NCI-H226 (cell line): ENCODE measurements around the gene GPR75.
A peak's percentile ranks its signal among the peaks of the same experiment; 100 is the strongest.

Experiments used
- DNase-seq: peaks from one replicate; pipeline ENCODE4 v3.0.0-alpha.2; 2015

Gene GPR75

DNA sequence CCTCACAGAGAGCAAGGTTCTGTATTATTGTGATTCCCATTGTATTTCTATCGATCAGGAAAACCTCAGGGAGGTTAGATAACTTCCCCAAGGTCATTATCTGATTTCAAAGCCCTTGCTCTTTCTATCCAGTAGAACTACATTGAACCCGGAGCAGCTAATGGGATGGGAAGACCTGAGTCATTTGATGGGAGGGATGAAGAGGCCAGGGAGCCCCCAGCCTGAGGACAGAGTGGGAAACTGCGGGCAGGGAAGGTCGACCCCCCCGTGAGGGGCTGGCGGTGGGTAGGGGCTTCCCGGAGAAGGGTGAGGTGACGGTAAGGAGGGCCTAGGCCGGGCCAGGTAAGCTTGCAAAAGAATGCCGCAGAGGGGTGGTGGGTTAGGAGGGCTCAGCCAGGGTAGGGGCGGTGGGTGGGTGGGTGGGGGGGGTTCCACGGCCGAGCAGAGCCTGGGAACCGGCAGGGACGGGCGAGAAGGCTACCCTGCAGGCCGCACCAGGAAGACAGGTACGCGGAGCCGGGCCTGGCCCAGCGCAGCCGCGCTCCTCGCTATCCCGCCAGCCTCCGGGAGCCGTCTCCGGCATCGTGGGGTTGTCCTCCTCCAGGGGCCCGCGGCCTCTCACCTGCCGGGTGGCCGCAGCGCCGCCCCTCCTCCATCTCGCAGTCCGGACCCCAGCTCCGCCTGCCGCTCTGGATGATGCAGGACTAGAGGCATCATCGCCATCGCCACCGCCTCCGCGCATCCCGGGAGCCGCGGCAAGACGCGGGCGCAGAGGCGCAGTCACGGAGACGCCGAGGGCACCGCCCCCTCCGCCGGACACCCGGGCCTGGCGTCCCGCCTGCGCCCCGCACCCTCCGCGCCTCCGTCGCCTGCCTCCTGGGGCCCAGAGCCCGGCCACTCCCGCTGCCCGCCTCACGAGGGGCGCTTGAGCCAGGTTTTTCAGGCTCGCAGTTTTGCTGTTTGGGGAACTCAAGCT lies at the start of gene GPR75:
GPR75 (minus strand) TSS at position 762 of the 976 bp plus-strand sequence. CDS start 5,211 bp downstream, outside the sequence.
- DNase-seq = peak; percentile 24

GRCh38 chr2:53907582-53907981 lies 47.8 kb upstream of the GPR75 start:
- DNase-seq = no peak

DNA sequence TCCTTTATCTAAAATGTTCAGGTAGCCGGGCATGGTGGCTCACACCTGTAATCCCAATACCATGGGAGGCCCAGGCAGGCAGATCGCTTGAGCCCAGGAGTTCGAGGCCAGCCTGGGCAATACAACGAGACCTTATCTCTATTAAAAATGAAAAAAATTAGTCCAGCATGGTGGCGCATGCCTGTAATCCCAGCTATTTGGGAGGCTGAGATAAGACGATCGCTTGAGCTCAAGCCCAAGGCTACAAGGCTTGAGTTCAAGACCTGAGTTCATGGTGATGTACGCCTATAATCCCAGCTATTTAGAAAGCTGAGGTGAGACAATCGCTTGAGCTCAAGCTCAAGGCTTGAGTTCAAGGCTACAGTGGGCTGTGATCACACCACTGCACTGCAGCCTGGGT lies 45.6 kb upstream of the GPR75 start:
- no peak for DNase-seq

- DNase-seq = no peak
Observed at GRCh38 chr2:53903011-53903410, 43.2 kb upstream of the GPR75 start.

GRCh38 chr2:53901192-53901591 lies 41.4 kb upstream of the GPR75 start:
- DNase-seq = no peak

DNA sequence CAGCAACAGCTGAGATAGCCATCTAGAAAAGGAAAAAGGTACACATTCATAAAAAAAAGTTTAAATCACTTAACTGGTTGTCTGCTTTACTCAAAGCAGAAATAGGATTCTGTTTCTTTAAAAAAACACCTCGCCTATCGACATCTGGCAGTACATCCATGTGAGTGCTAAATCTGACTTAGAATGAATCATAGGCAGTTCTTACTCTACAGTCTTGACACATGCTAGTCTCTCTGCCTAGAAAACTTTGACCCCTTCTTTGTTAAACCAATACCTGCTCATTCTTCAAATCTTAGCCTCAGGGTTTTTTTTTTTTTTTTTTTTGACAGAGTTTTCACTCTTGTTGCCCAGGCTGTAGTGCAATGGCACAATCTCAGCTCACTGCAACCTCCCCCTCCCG lies 37.1 kb upstream of the GPR75 start:
- peak; percentile 6 for DNase-seq

- no peak for DNase-seq
Observed at GRCh38 chr2:53886406-53887280, 26.9 kb upstream of the GPR75 start.

DNA sequence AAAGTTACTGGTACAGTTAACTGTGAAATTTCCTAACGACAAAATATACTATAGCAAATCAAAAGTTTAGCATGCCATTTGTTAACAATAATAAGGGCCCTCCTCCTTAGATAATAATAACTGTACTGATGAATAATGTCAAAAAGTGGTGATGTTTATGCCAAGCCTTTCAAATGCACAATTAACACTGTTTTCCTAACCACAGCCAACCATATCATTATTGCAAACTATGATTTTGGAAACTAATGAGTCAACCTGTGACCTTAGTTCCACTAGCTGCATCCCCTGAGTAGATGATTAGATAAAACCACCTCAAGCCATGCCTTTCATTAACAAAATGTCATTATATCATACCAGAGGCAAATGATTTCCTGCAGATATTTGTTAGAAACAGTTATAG lies 25.1 kb upstream of the GPR75 start:
- DNase-seq = no peak

- DNase-seq = no peak
Observed at GRCh38 chr2:53881986-53882385, 22.2 kb upstream of the GPR75 start.

DNA sequence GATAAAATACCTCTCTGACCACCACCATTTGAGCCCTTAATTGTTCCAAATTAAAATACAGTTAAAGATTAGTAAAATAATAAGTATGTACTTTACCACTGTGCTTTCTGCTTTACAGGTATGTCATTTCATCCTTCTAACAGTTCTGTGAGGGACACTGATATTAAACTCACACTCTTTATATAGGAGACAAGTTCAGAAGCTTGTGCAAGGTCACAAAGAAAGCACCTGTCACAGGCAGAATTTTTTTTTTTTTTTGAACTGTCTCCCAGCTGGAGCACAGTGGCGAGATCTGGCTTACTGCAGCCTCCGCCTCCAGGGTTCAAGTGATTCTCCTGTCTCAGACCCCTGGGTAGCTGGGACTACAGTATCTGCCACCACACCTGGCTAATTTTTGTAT lies 21.6 kb upstream of the GPR75 start:
- DNase-seq = no peak

DNA sequence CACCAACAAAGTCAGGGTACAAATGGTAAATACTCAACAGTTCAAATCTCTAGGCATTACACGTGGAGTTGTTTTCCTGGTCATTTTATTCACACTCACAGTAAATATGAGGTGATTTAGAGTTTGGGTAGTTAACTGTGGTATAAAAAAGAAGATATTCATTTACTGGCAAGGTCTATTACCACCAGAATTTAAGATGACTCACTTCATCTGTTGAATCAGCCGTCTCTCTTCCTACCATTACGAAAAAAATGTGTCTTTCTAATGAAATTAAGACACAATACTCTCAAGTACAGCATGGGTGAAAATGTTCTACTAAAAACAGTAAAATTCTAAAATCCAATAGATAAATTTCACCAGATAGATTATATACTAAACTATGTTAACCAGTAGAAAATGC lies 21.0 kb upstream of the GPR75 start:
- DNase-seq = no peak

- DNase-seq = no peak
Observed at GRCh38 chr2:53877556-53877955, 17.8 kb upstream of the GPR75 start.

- no peak for DNase-seq
Observed at GRCh38 chr2:53877112-53877511, 17.3 kb upstream of the GPR75 start.

DNA sequence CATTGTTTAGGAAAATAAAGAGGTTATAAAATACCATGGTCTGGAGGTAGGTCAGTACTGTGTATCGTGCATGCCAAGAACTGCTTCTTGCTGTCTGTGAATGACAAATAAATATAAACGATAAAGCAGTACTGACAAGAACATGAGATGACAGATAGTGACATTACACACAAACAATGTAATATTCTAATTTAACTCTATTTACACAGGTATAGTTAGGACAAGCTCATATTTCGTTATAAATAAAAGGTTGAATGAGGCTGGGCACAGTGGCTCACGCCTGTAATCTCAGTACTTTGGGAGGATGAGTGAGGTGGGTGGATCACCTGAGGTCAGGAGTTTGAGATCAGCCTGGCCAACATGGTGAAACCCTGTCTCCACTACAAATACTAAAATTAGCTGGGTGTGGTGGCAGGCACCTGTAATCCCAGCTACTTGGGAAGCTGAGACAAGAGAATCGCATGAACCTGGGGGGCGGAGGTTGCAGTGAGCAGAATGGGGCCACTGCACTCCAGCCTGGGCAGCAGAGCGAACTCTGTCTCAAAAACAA lies 14.7 kb upstream of the GPR75 start:
- DNase-seq = no peak

- DNase-seq = no peak
Observed at GRCh38 chr2:53867773-53868172, 8.0 kb upstream of the GPR75 start.

DNA sequence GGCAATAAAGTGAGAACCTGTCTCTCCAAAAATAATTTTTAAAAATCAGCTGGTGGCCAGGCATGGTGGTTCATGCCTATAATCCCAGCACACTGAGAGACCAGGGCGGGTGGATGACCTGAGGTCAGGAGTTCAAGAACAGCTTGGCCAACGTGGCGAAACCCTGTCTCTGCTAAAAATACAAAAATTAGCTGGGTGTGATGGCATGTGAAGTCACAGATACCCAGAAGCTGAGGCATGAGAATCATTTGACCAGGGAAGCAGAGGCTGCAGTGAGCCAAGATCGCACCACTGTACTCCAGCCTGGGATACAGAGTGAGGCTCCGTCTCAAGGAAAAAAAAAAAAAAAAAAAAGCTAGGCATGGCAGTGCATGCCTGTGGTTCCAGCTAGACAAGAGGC lies 7.4 kb upstream of the GPR75 start:
- DNase-seq = no peak

DNA sequence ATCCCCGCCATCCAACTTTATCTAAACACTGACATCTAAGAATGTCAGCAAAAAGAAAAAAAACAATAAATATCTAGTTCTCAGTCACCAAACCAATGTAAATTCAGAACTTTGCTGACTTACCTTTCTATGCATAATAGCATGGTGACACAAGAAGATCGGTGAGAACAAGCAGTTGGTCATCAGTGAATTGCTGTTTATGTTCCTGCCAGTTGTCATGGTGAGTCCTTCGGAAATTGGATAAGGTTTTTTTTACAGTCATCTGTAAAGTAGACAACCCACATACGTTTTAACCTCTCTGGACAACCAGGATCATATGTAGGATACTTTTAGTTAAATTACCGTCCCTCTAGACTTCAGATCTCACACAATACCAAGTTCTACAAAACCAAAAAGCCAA lies 6.2 kb upstream of the GPR75 start:
- DNase-seq = no peak

DNA sequence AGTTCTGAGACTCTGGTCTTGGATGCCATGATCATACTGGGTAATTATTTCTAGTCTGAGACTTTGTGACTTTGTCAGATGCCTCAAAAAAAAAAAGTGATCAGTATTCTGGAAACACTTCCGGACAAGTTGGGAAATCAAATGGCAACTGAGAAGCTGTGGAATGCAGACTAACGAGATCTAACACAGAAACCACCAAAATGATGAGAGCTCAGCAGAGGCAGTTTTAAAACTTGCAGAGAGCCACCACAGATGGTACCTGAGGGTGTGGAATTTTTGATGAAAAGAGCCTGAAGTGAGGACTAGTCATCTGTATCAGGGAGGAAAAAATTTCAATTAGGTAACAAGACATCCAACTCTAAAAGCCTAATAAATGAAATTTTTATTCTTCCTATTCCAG lies 5.5 kb upstream of the GPR75 start:
- DNase-seq = no peak

- no peak for DNase-seq
Observed at GRCh38 chr2:53863538-53864227, 3.9 kb upstream of the GPR75 start.

GRCh38 chr2:53861824-53862223 lies 2.1 kb upstream of the GPR75 start:
- no peak for DNase-seq

- DNase-seq = no peak
Observed at GRCh38 chr2:53856272-53856671, 3.5 kb downstream of the GPR75 start.

DNA sequence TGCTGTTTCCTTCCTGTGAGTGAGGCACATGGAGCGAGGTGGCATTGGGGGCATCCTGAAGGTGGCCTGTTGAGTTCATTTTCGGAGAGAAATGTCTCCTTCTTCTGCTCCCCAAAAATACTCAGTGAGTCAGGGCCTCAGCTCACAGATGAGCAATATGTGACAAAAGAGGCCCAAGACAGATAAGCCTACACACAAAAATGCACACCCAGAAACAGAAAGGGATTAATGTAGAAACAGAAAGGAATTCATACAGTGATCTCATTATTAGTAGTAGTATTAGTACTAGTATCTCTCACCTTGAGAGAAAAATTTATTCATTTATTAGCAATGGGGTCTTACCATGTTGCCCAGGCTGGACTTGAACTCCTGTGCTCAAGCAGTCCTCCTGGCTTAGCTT lies 5.1 kb downstream of the GPR75 start:
- DNase-seq = no peak

- DNase-seq = no peak
Observed at GRCh38 chr2:53852532-53852931, 7.2 kb downstream of the GPR75 start.
